Transverse colon (tissue), 4 donors: Measurements from ENCODE around the gene EIF4EBP3.

Experiments
- CTCF ChIP-seq, 5 experiments: fragments of 200-600 bp in 3 of 5; fragments of 450-650 bp in 2 of 5; sonication (generic) in 3 of 5; IDR thresholded peaks; 1 replicate in 2 of 5; 2 replicates in 3 of 5; pipeline ENCODE4 v1.5.1; 2016 to 2017; ENCODE audit warnings: antibody characterized with exemption in 5 of 5, inconsistent platforms in 3 of 5, mild to moderate bottlenecking in 2 of 5, moderate library complexity in 1 of 5
- POLR2AphosphoS5 ChIP-seq, 3 donors: sonication (generic); formaldehyde crosslinking; IDR thresholded peaks; one replicate each; pipeline ENCODE4 v1.6.1; 2016; ENCODE audit warnings: antibody characterized with exemption in 3 of 3

- TF ChIP-seq CTCF (IDR thresholded peaks at IDR 0.05), result no peak
- no peak for TF ChIP-seq POLR2AphosphoS5 (IDR thresholded peaks at IDR 0.05)
Observed at GRCh38 chr5:140513124-140513523, 34.3 kb upstream of the EIF4EBP3 start.
